RWPE1 (cell line): ENCODE results near the gene ADGRG3.

Source experiments
- CTCF ChIA-PET: fragments of 350-600 bp; sonication (Branson Sonifier 250); formaldehyde crosslinking; extraction: SDS; loops from one replicate; lab custom pipeline; 2021; lab: Yijun Ruan, JAX
- POLR2A ChIA-PET: fragments of 400-600 bp; formaldehyde crosslinking; extraction: SDS; loops from one replicate; lab custom pipeline; 2020; ENCODE audit warnings: antibody characterized with exemption; ENCODE audit not compliant: low non-redundant PET; lab: Yijun Ruan, JAX
- DNase-seq: peaks from one replicate; pipeline ENCODE4 v3.0.0; 2012; ENCODE audit warnings: low spot score
- H3K27ac ChIP-seq: fragments of 450-650 bp; 2 replicates; pipeline ENCODE4 v1.5.1; 2017
- CTCF ChIP-seq: fragments of 450-650 bp; conservative IDR thresholded peaks from 2 replicates; pipeline ENCODE4 v1.5.1; 2017; ENCODE audit warnings: low read depth, mild to moderate bottlenecking

The ADGRG3 gene

GRCh38 chr16:57658878-57659674 is 9.0 kb upstream of the ADGRG3 start:
- DNase-seq, result no peak
- CTCF ChIA-PET, result interaction anchor here (0.6 kb wide), 1 partner anchor 61 kb away, joined by 5 read pairs; no protein-coding TSS in a partner anchor
- no peak for TF ChIP-seq CTCF
- no peak overlapping the region for H3K27ac ChIP-seq
- POLR2A ChIA-PET, result no interaction called here

- TF ChIP-seq CTCF, result no peak
- no peak for DNase-seq
- ChIA-PET POLR2A (no interaction called here), CTCF (interaction anchor here (0.7 kb wide), 1 partner anchor 19 kb away, joined by 3 read pairs; no protein-coding TSS in a partner anchor)
- no peak overlapping the region for H3K27ac ChIP-seq
Measured at GRCh38 chr16:57660715-57661463, 7.2 kb upstream of the ADGRG3 start.

GRCh38 chr16:57661510-57661909 is 6.6 kb upstream of the ADGRG3 start:
- H3K27ac ChIP-seq, result no peak overlapping the region
- POLR2A ChIA-PET, result no interaction called here
- no peak for TF ChIP-seq CTCF
- DNase-seq, result no peak
- CTCF ChIA-PET, result interaction anchor here (1.2 kb wide), 1 partner anchor 12 kb away, joined by 3 read pairs; no protein-coding TSS in a partner anchor

- no peak for DNase-seq
- ChIA-PET POLR2A (interaction anchor here (0.5 to 0.7 kb wide), 3 partner anchors 9 to 570 kb away, joined by 6 to 7 read pairs (median 7); no protein-coding TSS in a partner anchor), CTCF (interaction anchor here (0.6 to 1.2 kb wide), 2 partner anchors 13 kb away, joined by 3 read pairs; no protein-coding TSS in a partner anchor)
- TF ChIP-seq CTCF, result no peak
- no peak overlapping the region for H3K27ac ChIP-seq
Measured at GRCh38 chr16:57661936-57662906, 5.9 kb upstream of the ADGRG3 start.

GRCh38 chr16:57663436-57663835 is 4.7 kb upstream of the ADGRG3 start:
- ChIA-PET POLR2A (no interaction called here), CTCF (no interaction called here)
- no peak for TF ChIP-seq CTCF
- H3K27ac ChIP-seq, result no peak overlapping the region; the same call in 1 of the 2 replicates
- DNase-seq, result no peak
